ENCODE results near the gene RAC3.

GRCh38 chr17:82042649-82043048 is 11.2 kb downstream of the RAC3 start:
- TF ChIP-seq CTCF (IDR thresholded peaks at IDR 0.05) (no peak), POLR2A (IDR thresholded peaks at IDR 0.05) (no peak)

All from right lobe of liver (tissue), 4 donors.